K562 (cell line): Measurements from ENCODE around the gene CD34. TPM values are rescaled to one million over a fixed set of nuclear protein-coding genes. Genes with fewer than 3 reads are reported as not detected.

ENCODE experiments used
- ATAC-seq: fragments of 200-7000 bp; cut with Tn5 transposase; 3 replicates; pipeline ENCODE4 v1.9.1; 2020; ENCODE audit warnings: moderate library complexity
- BruUV-seq: library from RNA; stranded (reverse); fragments of 400-500 nt; replicated peaks from 2 replicates; lab custom pipeline; 2021; lab: Mats Ljungman, UMichigan
- CTCF ChIA-PET: fragments of 300-600 bp; formaldehyde crosslinking; extraction: SDS; loops from one replicate; lab custom pipeline; 2021; ENCODE audit warnings: low intra/inter-chr PET ratio; lab: Yijun Ruan, JAX
- POLR2A ChIA-PET: fragments of 300-600, 350-650 bp; sonication (Branson Sonifier 250); formaldehyde crosslinking; extraction: SDS; loops from one replicate; lab custom pipeline; 2021; ENCODE audit warnings: antibody characterized with exemption, inconsistent platforms; lab: Yijun Ruan, JAX
- DNase-seq, 4 experiments: peaks; one replicate each; pipeline versions ENCODE4 v3.0.0 to v3.0.0-alpha.2; 2011 to 2018; ENCODE audit warnings: low spot score in 3 of 4, mixed read lengths in 3 of 4; ENCODE audit errors: extremely low read depth in 1 of 4
- FAIRE-seq: peaks from 2 replicates; lab custom pipeline; 2011; peaks lifted over from hg19 to GRCh38; lab: Jason Lieb, UNC
- H2AFZ ChIP-seq: 2 replicates; pipeline ENCODE4 v1.6.0; 2011; ENCODE audit warnings: low read depth, low read length, control low read depth, inconsistent platforms
- H3K27ac ChIP-seq: fragments of 200-600 bp; 3 replicates; pipeline ENCODE4 v1.8.0; 2011; ENCODE audit warnings: low read depth, mild to moderate bottlenecking, control low read depth, inconsistent platforms, low read length, moderate library complexity, mixed read lengths; ENCODE audit errors: extremely low read depth
- H3K27me3 ChIP-seq, 2 experiments: fragments of 300-600 bp in 1 of 2; 2 replicates in 1 of 2; 3 replicates in 1 of 2; pipeline versions ENCODE4 v1.6.0 to v1.8.0; 2011; ENCODE audit warnings: inconsistent platforms in 2 of 2, low read length in 2 of 2, mild to moderate bottlenecking in 1 of 2, mixed read lengths in 1 of 2, moderate library complexity in 1 of 2; ENCODE audit not compliant: control insufficient read depth in 2 of 2, insufficient read depth in 2 of 2
- H3K36me3 ChIP-seq: fragments of 300-600 bp; 3 replicates; pipeline ENCODE4 v1.8.0; 2011; ENCODE audit warnings: mild to moderate bottlenecking, low read length, inconsistent platforms; ENCODE audit not compliant: control insufficient read depth, insufficient read depth
- H3K4me1 ChIP-seq, 2 experiments: fragments of 200-600 bp in 1 of 2; replicated peaks in 1 of 2; 2 replicates in 1 of 2; 3 replicates in 1 of 2; pipeline versions ENCODE4 v1.5.1 to v1.8.0; 2011; ENCODE audit warnings: inconsistent platforms in 2 of 2, low read length in 2 of 2, mild to moderate bottlenecking in 1 of 2, mixed read lengths in 1 of 2, moderate library complexity in 1 of 2; ENCODE audit not compliant: control insufficient read depth in 2 of 2, insufficient read depth in 2 of 2
- H3K4me2 ChIP-seq: 2 replicates; pipeline ENCODE4 v1.6.1; 2011; ENCODE audit warnings: low read length, control low read depth, inconsistent platforms, mixed read lengths; ENCODE audit not compliant: insufficient read depth
- H3K4me3 ChIP-seq: fragments of 200-600 bp; sonication (generic), shearing (Covaris generic); 2 replicates; pipeline ENCODE4 v1.5.1; 2016; ENCODE audit warnings: control low read depth, inconsistent platforms
- H3K79me2 ChIP-seq: fragments of 200-600 bp; 3 replicates; pipeline ENCODE4 v1.8.0; 2011; ENCODE audit warnings: low read length, inconsistent platforms; ENCODE audit not compliant: control insufficient read depth, insufficient read depth
- H3K9ac ChIP-seq, 2 experiments: 2 replicates each; pipeline versions ENCODE4 v1.6.0 to v1.6.1; 2011; ENCODE audit warnings: low read depth in 2 of 2, low read length in 2 of 2, control low read depth in 1 of 2, inconsistent platforms in 1 of 2, mild to moderate bottlenecking in 1 of 2, mixed read lengths in 1 of 2; ENCODE audit not compliant: insufficient read depth in 1 of 2
- H3K9me1 ChIP-seq: one replicate; pipeline ENCODE4 v1.6.0; 2011; ENCODE audit warnings: inconsistent platforms, mild to moderate bottlenecking, low read length, moderate library complexity; ENCODE audit not compliant: control insufficient read depth, insufficient read depth
- H3K9me3 ChIP-seq: replicated peaks from 2 replicates; pipeline ENCODE4 v1.5.1; 2011; ENCODE audit warnings: low read depth, low read length, inconsistent platforms; ENCODE audit not compliant: control insufficient read depth, insufficient read depth
- H4K20me1 ChIP-seq: replicated peaks from 2 replicates; pipeline ENCODE4 v1.6.1; 2011; ENCODE audit warnings: low read length, inconsistent platforms, mixed read lengths; ENCODE audit not compliant: control insufficient read depth, insufficient read depth
- FOXK2 ChIP-seq, 2 experiments: fragments of 450-650 bp; IDR thresholded peaks in 1 of 2; conservative IDR thresholded peaks in 1 of 2; 2 replicates each; pipeline ENCODE4 v1.6.1; 2016; ENCODE audit warnings: low read depth in 2 of 2, mild to moderate bottlenecking in 1 of 2
- HDAC6 ChIP-seq: IDR thresholded peaks from 2 replicates; pipeline ENCODE4 v1.6.1; 2012; ENCODE audit warnings: low read depth, mild to moderate bottlenecking, control low read depth, inconsistent platforms, low read length, moderate library complexity
- SUPT5H ChIP-seq: fragments of 450-650 bp; IDR thresholded peaks from 2 replicates; pipeline ENCODE4 v1.6.1; 2016
- ZFX ChIP-seq: sonication (generic); formaldehyde crosslinking; IDR thresholded peaks from 2 replicates; pipeline ENCODE4 v1.8.0; 2022; ENCODE audit warnings: mild to moderate bottlenecking, missing genetic modification reagents, moderate library complexity
- WGBS: fragments of 100-300 bp; shearing (Covaris generic); methylation state at CpG from one replicate; pipeline ENCODE4 v1.1.6; 2016; ENCODE audit warnings: low coverage, mixed read lengths; ENCODE audit not compliant: insufficient coverage; ENCODE audit errors: missing lambda C conversion rate; 5-methylcytosine and 5-hydroxymethylcytosine counted together
- in situ Hi-C: fragments of 300-500 bp; cut with MboI; formaldehyde crosslinking; loops from 4 replicates; pipeline ENCODE4 v1.15.0; 2018; ENCODE audit warnings: inconsistent platforms, mixed read lengths
- intact Hi-C: fragments of 100-400 bp; cut with micrococcal nuclease; formaldehyde crosslinking; loops from 2 replicates; pipeline ENCODE4 v1.14.2; 2022
- polyA plus RNA-seq, 8 experiments: library from polyadenylated mRNA; depleted of rRNA in 4 of 8; stranded (reverse) in 5 of 8; unstranded in 3 of 8; fragments of >200 nt; fragmentation: Nextera tagmentation in 2 of 8; fragmentation: Illumina TruSeq in 1 of 8; extraction: Ambion mirVana in 2 of 8; extraction: Trizol in 1 of 8; gene quantifications; 2 replicates each; pipeline versions ENCODE4 v1.2.1 to v1.2.3, GENCODE V29; 2011 to 2014; ENCODE audit warnings: inconsistent platforms in 1 of 8, missing spikeins in 1 of 8
- total RNA-seq, 7 experiments: library from RNA; depleted of rRNA in 6 of 7; stranded (reverse); fragments of >200 nt in 6 of 7; fragmentation: Illumina TruSeq in 2 of 7; extraction: Trizol in 2 of 7; gene quantifications; 2 replicates each; pipeline versions ENCODE4 v1.2.1 to v1.2.3, GENCODE V29; 2011 to 2021; ENCODE audit warnings: low replicate concordance in 1 of 7
- TF ChIP-seq, protein P1 (sequence below): fragments of 150-350 bp; IDR thresholded peaks from 2 replicates; pipeline ENCODE4 v1.6.1; 2014; ENCODE audit warnings: low read depth, mild to moderate bottlenecking, low read length, borderline replicate concordance
- TF ChIP-seq, protein P2 (sequence below): fragments of 450-650 bp; IDR thresholded peaks from 2 replicates; pipeline ENCODE4 v1.6.1; 2016; ENCODE audit warnings: missing biosample characterization, missing genetic modification characterization
- TF ChIP-seq, protein P3 (sequence below): fragments of 450-650 bp; formaldehyde crosslinking; IDR thresholded peaks from 2 replicates; pipeline ENCODE4 v1.4.0; 2022; ENCODE audit warnings: missing genetic modification characterization

Gene CD34
- total and polyA plus RNA-seq, 9 of the 15 experiments (the other 6 are each of a cell fraction or from before 2014, with no cell fraction given) = not detected

DNA sequence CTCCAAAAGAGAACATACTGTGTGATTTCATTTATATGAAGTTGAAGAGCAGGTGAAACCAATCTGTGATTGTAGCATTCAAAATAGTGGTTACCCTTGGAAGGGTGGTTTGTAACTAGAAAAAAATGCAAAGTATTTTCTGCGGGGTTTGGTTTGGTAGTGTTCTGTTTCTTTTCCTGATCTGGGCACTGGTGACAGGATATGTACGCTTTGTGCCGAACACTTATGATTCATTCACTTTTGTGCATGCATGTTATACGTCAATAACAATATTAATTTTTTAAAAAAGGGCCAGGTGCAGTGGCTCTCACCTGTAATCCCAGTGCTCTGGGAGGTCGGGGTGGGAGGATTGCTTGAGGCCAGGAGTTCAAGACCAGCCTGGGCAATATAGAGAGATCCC lies 63.8 kb downstream of the CD34 start (continued):
- TF ChIP-seq, protein P1, sequence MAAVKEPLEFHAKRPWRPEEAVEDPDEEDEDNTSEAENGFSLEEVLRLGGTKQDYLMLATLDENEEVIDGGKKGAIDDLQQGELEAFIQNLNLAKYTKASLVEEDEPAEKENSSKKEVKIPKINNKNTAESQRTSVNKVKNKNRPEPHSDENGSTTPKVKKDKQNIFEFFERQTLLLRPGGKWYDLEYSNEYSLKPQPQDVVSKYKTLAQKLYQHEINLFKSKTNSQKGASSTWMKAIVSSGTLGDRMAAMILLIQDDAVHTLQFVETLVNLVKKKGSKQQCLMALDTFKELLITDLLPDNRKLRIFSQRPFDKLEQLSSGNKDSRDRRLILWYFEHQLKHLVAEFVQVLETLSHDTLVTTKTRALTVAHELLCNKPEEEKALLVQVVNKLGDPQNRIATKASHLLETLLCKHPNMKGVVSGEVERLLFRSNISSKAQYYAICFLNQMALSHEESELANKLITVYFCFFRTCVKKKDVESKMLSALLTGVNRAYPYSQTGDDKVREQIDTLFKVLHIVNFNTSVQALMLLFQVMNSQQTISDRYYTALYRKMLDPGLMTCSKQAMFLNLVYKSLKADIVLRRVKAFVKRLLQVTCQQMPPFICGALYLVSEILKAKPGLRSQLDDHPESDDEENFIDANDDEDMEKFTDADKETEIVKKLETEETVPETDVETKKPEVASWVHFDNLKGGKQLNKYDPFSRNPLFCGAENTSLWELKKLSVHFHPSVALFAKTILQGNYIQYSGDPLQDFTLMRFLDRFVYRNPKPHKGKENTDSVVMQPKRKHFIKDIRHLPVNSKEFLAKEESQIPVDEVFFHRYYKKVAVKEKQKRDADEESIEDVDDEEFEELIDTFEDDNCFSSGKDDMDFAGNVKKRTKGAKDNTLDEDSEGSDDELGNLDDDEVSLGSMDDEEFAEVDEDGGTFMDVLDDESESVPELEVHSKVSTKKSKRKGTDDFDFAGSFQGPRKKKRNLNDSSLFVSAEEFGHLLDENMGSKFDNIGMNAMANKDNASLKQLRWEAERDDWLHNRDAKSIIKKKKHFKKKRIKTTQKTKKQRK = no peak
- no peak for TF ChIP-seq FOXK2 (conservative IDR thresholded peaks at IDR 0.05 in 1 of 2, IDR thresholded peaks at IDR 0.05 in 1 of 2; ENCODE audit: low read depth in 2 of 2)

DNA sequence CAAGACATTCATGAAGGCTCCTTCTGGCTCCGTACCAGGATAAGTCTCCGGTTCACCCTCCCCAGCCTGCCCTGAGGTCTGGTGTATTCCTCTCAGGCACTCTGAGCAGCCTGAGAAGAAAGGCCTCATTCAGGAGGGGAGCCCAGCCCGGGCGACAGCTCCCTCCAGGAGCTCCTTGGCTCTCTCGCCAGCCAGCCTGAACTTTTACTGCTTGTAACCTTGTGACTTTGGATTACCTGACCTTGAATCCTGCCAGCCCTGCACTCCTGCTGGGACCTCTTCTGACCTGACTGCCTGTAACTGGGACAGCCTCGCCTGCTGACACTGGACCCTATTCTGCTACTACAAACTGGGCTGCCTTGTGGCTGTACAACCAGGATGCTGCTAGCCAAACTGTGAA lies 65.8 kb downstream of the CD34 start:
- no peaks in the 10 kb centered on the region for H3K9me1 ChIP-seq
- TF ChIP-seq, protein P2, sequence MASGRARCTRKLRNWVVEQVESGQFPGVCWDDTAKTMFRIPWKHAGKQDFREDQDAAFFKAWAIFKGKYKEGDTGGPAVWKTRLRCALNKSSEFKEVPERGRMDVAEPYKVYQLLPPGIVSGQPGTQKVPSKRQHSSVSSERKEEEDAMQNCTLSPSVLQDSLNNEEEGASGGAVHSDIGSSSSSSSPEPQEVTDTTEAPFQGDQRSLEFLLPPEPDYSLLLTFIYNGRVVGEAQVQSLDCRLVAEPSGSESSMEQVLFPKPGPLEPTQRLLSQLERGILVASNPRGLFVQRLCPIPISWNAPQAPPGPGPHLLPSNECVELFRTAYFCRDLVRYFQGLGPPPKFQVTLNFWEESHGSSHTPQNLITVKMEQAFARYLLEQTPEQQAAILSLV (tag) = no peak
- no peak for TF ChIP-seq SUPT5H
- TF ChIP-seq HDAC6 = no peak
- TF ChIP-seq, protein P3, sequence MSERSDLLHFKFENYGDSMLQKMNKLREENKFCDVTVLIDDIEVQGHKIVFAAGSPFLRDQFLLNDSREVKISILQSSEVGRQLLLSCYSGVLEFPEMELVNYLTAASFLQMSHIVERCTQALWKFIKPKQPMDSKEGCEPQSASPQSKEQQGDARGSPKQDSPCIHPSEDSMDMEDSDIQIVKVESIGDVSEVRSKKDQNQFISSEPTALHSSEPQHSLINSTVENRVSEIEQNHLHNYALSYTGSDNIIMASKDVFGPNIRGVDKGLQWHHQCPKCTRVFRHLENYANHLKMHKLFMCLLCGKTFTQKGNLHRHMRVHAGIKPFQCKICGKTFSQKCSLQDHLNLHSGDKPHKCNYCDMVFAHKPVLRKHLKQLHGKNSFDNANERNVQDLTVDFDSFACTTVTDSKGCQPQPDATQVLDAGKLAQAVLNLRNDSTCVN (CRISPR knock-in tag) = no peak
- TF ChIP-seq ZFX (CRISPR knock-in tag) = no peak
- ChIA-PET CTCF (no interaction called here), POLR2A (no interaction called here)
- no TSS peak for BruUV-seq
- no peaks in the 10 kb centered on the region for H3K27me3 ChIP-seq
- 72% methylated on average over 6 of the region's 6 CpGs for WGBS
- H2AFZ ChIP-seq = no peak overlapping the region
- DNase-seq = no peak
- ATAC-seq = no peak
- H3K36me3 ChIP-seq = peaks cover 2% of the 10 kb centered on the region; the same call in 2 of the 3 replicates
- no peak overlapping the region for H3K9ac ChIP-seq
- H3K79me2 ChIP-seq = no peaks in the 10 kb centered on the region; the same call in 2 of the 3 replicates
- FAIRE-seq = no peak
- H4K20me1 ChIP-seq = no peaks in the 10 kb centered on the region
- in situ Hi-C loops = no loop called here
- no peaks in the 10 kb centered on the region for H3K9me3 ChIP-seq
- H3K4me1 ChIP-seq = peaks cover 0 to 21% of the 10 kb centered on the region in 2 experiments; a peak in 4 of 5 replicates
- no peak overlapping the region for H3K4me3 ChIP-seq
- no peak overlapping the region for H3K27ac ChIP-seq
- intact Hi-C loops = no loop called here
- H3K4me2 ChIP-seq = no peak overlapping the region
